Islet precursor cell (in vitro differentiated cells): Measurements from ENCODE around the gene CDH12.
"Not testable (repeated sequence)": the region's sequence is repeated elsewhere in the genome, so short reads cannot be mapped to it uniquely, and the experiment has no call there.

Source experiments
- DNase-seq: peaks from one replicate; pipeline ENCODE4 v3.0.0-alpha.2; 2018

Gene CDH12

GRCh38 chr5:22852807-22853660 lies at the start of gene CDH12:
Gene CDH12, minus strand, starts transcription at chr5:22853344.
- DNase-seq: peak; percentile 79

DNA sequence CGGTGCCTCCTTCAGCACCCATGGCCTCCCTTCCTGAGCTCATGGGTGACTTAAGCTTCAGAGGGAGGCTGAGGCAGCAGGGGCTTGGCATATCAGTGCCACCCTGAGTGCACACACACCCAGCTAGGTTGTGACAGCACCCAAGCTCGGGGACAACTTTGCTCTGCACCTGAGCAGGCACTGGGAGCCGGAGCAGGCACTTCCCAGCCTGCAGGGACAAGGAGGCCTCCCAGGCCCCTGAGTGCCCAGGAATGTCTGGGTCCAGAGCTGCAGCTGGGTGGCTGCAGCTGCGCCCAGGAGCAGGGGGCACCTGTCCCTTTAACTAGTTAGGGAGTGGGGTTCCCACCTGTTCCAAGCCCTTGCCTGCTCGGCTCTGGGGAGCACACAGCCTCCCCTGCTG lies 48.7 kb upstream of the CDH12 start:
- no peak for DNase-seq

- DNase-seq: no peak
Observed at GRCh38 chr5:22900801-22901310, 47.7 kb upstream of the CDH12 start.

- DNase-seq: no peak
Observed at GRCh38 chr5:22899341-22899740, 46.2 kb upstream of the CDH12 start.

- DNase-seq: no peak
Observed at GRCh38 chr5:22896152-22896551, 43.0 kb upstream of the CDH12 start.

- no peak for DNase-seq
Observed at GRCh38 chr5:22892441-22892840, 39.3 kb upstream of the CDH12 start.

GRCh38 chr5:22889720-22890119 lies 36.6 kb upstream of the CDH12 start:
- no peak for DNase-seq

DNA sequence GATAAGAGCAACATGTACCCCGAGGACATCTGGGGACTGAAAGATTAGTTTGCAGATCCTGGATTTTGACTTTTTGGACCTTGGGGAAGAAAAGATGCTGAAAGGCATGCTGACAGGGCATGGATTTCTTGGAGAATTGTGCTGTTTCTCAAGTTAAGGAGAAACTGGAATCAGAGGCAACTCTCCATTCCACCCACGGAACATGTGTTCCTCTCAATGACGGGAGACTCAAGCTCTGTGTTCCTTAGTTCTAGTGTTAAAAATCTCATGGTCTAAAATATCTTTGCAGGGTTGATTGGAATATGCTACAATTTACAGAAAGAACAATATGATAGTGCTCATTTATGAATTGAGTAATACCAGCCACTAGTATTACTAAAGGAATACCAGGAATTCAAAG lies 34.4 kb upstream of the CDH12 start:
- no peak for DNase-seq

DNA sequence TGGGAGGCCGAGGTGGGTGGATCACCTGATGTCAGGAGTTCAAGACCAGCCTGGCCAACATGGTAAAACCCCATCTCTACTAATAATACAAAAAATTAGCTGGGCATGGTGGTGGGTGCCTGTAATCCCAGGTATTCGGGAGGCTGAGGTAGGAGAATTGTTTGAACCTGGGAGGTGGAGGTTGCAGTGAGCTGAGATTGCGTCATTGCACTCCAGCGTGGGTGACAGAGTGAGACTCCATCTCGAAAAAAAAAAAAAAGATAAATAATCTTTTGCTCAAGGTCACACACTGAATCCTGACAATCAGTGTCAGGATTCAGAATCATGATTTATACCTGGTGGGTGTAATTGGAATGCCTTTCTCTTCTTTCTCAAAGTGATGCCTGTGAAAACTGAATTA lies 5.8 kb upstream of the CDH12 start:
- DNase-seq: not testable (repeated sequence)

DNA sequence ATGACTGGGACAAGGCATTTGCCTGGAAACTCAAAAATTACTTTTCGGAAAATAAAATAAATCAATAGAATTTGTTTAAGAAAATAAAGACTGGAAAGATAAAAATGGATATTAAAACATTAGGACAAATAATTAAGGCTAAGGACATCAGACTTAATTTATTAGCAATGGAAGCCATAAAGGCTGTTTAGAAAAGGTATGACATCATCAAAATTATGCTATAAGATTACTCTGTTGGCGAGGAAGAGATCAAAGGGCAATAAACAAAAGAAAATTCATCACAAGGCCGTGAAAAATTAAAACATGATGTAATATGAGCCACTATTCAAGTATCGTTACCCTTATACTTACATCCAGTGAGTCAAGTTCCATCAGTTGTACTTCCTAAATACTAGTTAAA lies 2.7 kb upstream of the CDH12 start:
- DNase-seq: no peak

- no peak for DNase-seq
Observed at GRCh38 chr5:22850981-22851380, 2.2 kb downstream of the CDH12 start.

- DNase-seq: no peak
Observed at GRCh38 chr5:22846693-22847092, 6.5 kb downstream of the CDH12 start.

GRCh38 chr5:22844636-22845035 lies 8.5 kb downstream of the CDH12 start:
- no peak for DNase-seq

DNA sequence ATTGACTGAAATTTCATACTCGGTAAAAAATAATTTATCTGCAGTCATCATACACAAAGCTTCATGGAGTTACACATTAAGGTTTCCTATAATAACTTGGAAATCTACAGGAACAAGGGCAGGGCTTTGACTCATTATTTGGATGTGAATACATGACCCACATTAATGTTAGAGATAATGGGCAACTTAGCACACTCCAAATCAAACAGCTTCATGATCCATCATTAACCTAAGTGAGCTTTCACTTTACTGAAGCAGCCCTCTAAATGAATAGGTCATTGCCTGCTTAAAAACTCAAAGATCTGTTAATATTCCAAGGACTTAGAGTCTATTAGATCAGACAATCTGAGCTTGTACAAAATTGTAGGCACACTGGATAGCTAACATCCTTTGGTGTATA lies 9.0 kb downstream of the CDH12 start:
- no peak for DNase-seq

- DNase-seq: no peak
Observed at GRCh38 chr5:22842574-22842973, 10.6 kb downstream of the CDH12 start.

- DNase-seq: no peak
Observed at GRCh38 chr5:22837803-22838202, 15.3 kb downstream of the CDH12 start.

GRCh38 chr5:22835686-22836085 lies 17.5 kb downstream of the CDH12 start:
- no peak for DNase-seq

DNA sequence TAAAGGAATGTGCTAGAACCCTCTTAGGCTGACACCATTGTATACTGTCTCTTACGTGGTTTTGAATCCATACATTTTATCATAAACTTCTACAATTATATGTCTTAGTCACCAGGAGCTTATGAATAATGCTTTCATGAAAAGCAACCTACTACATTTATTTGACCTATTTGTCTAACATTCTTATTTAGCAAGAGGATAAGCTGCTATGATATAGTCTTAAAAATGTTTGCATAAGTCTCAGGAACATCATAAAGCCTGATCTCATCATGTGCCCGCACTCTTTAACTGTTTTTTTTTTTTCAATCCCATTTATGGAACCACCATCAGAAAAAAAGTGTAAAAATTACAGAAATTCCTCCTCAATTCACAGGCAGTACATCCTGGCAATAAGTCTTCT lies 59.7 kb downstream of the CDH12 start:
- no peak for DNase-seq

DNA sequence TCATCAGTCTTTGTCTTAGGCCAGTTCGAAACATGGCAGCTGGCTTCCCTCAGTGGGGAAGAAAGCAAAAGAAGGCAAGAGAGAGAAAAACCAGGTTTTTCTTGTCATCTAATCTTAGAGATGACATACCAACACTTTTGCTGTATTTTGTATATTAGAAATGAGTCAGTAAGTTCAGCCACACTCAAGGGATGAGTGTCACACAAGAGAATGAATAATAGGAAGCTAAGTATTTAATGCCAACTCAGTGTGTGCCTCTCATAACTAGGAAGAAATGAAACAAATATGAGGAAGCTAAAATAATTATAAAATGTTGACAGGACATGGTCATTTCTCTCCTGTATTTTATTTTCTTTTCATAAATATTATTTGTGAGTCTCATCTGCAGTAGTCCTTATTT lies 65.3 kb downstream of the CDH12 start:
- DNase-seq: no peak

GRCh38 chr5:22787398-22787797 lies 65.7 kb downstream of the CDH12 start:
- no peak for DNase-seq

DNA sequence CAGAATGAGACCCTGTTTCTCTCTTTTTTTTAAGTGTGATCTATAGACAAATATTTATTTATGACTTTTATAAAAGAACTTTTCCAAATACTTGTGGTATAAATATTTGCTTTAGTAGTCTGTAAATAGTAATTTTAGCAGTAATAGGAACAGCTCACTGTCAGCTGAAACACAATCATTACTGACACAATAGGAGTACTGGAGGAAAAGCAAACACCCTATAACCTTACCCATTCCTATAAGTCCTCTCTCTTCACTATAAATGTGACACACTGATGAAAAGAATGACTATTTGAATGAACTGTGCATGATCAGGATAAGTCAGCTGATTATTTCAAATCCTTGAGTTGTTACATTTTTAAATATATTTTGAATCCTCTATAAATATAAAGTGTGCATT lies 72.4 kb downstream of the CDH12 start:
- no peak for DNase-seq

GRCh38 chr5:22779499-22779898 lies 73.6 kb downstream of the CDH12 start:
- no peak for DNase-seq

GRCh38 chr5:22776285-22776684 lies 76.9 kb downstream of the CDH12 start:
- no peak for DNase-seq

- not testable (repeated sequence) for DNase-seq
Observed at GRCh38 chr5:22774214-22774613, 78.9 kb downstream of the CDH12 start.

DNA sequence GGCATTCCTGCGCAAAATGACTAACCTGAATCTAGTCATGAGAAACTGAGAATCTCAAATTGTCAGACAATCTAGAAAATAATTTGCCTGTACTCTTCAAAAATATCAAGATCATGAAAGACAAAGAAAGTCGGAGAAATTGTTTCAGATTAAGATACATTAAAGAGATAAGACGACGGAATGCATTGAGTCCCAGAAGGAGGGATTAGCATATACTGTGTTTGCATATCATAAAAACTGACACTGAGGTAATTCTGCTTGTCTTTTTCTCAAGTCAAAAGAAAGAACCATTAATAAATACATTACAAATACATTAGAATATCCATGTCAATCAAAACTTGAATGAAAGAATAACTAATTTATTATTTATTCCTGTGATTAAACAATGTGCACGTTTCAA lies 88.4 kb downstream of the CDH12 start:
- DNase-seq: no peak
